ENCODE measurements around the gene CUX1.

GRCh38 chr7:102008535-102009262 is 191.3 kb downstream of the CUX1 start:
- TF ChIP-seq CTCF (conservative IDR thresholded peaks at IDR 0.05 in 1 of 2, IDR thresholded peaks at IDR 0.05 in 1 of 2; ENCODE audit: low read depth in 1 of 2, low read length in 2 of 2) (no peak), EZH2 (IDR thresholded peaks at IDR 0.05; ENCODE audit: low read length, missing control alignments) (no peak)

All from fibroblast of lung (primary cell).